ENCODE results near the gene SOX9.

- TF ChIP-seq CHD1 (IDR thresholded peaks at IDR 0.05; ENCODE audit: low read length) (no peak), CBX8 (IDR thresholded peaks at IDR 0.05; ENCODE audit: borderline replicate concordance, extremely low read depth, low read depth, low read length, poor library complexity, severe bottlenecking) (no peak), ZNF175 (CRISPR knock-in tag; IDR thresholded peaks at IDR 0.05; ENCODE audit: low read depth) (no peak), ZNF507 (tag; conservative IDR thresholded peaks at IDR 0.05) (no peak), POLR2AphosphoS5 (IDR thresholded peaks at IDR 0.05; ENCODE audit: control insufficient read depth, insufficient read depth, low read depth, low read length) (no peak), TBL1XR1 (IDR thresholded peaks at IDR 0.05; ENCODE audit: low read length in 2 of 2) (no peak)
Measured at GRCh38 chr17:72125226-72125651, 4.4 kb downstream of the SOX9 start.

All from K562 (cell line).